Astrocyte of the hippocampus (primary cell): ENCODE results near the gene CCDC85A.
"Not testable (repeated sequence)": the region's sequence is repeated elsewhere in the genome, so short reads cannot be mapped to it uniquely, and the experiment has no call there.

ENCODE experiments used
- DNase-seq: peaks from one replicate; pipeline ENCODE4 v3.0.0; 2011; ENCODE audit warnings: low read depth, low spot score

CCDC85A gene

DNA sequence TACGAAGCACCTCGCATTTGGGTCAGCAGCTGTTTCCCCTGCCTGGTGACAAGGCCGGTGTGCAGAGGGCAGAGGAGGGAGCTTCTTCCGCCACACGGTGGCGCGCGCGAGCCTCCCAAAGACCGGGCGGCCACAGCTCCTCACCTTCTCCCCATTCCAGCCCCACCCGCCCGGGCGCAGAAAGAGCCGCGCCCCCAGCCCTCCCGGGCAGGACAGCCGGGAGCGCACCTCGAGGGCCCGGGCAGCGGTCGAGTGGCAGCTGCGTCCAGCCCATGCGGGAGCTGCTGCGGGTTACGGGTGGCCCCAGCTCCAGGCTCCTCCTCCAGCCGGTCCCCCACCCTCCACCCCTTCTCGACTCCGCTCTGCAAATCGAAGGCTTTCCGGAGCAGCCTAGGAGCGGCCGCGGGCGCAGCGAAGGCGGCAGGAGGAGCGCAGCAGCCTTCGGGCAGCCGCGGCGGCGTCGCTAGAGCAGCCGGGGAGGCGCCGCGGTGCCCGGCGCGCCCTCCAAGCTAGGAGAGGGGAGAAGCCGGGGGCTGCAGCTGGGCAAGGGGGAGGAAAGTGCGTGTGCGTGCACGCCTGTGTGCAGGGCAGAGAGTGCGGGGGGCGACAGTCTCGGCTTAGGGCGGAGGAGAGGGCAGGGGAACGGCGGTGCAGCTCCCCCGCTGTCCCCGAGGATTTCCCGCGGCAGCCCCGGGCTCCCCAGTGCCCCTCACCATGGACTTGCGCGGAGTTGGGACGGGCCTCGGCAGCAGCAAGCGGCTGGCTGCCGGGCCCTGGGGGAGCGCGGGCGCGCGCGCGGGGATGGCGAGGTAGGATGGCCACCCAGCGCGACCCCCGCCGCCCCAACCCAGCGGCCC is at the start of gene CCDC85A:
Gene CCDC85A, plus strand, starts transcription at position 348 of the 857 bp plus-strand sequence. CDS start 635 bp downstream, outside the sequence.
- peak; percentile 95 for DNase-seq

DNA sequence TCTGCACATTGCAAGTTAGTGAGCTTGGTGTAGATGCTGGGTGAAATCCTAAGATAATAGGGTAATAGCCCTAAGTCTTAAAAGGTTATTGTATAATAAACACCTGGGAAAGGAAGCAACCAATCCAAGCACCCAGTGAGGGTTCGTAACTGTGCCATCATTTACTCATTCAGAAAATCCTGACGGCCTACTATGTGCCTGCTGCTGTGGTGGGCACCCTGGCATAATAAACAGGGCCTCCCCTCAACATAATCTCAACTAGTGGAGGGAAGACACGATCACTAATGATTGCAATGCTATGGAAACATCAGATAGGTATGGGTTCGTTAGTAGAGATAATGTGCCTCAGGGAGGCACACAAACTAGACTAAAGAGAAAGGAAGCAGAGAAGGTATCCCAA is 48.9 kb upstream of the CCDC85A start:
- DNase-seq: no peak

GRCh38 chr2:56142497-56143061 is 41.2 kb upstream of the CCDC85A start:
- DNase-seq: not testable (repeated sequence)

GRCh38 chr2:56147907-56148306 is 35.9 kb upstream of the CCDC85A start:
- DNase-seq: no peak

- no peak for DNase-seq
Measured at GRCh38 chr2:56148825-56149224, 35.0 kb upstream of the CCDC85A start.

GRCh38 chr2:56151841-56152240 is 31.9 kb upstream of the CCDC85A start:
- DNase-seq: no peak

GRCh38 chr2:56155188-56155587 is 28.6 kb upstream of the CCDC85A start:
- DNase-seq: no peak

DNA sequence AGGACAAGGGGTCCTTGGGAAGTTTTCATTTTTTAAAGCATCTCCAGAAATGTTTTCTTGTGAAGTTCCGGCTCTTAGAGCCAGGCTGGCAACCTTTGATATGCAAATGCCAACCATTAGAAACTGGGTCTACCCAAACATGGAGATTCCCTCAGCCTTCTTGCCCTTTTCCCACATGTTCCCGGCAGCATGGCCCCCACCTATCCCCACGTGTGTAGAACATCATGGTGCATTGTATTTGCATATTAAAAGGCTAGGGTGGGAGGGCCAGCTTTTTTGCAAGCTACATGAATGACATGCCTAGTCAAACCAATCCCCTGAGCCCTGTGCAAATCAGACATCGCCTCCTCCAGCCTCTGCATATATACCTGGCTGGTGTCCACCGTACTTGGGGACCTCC is 23.9 kb upstream of the CCDC85A start:
- DNase-seq: not testable (repeated sequence)

- DNase-seq: peak; percentile 72
Measured at GRCh38 chr2:56167616-56168562, 15.9 kb upstream of the CCDC85A start.

- DNase-seq: no peak
Measured at GRCh38 chr2:56169521-56169920, 14.3 kb upstream of the CCDC85A start.

GRCh38 chr2:56170504-56170903 is 13.3 kb upstream of the CCDC85A start:
- no peak for DNase-seq

GRCh38 chr2:56170988-56171387 is 12.8 kb upstream of the CCDC85A start:
- no peak for DNase-seq

- no peak for DNase-seq
Measured at GRCh38 chr2:56175779-56176178, 8.0 kb upstream of the CCDC85A start.

DNA sequence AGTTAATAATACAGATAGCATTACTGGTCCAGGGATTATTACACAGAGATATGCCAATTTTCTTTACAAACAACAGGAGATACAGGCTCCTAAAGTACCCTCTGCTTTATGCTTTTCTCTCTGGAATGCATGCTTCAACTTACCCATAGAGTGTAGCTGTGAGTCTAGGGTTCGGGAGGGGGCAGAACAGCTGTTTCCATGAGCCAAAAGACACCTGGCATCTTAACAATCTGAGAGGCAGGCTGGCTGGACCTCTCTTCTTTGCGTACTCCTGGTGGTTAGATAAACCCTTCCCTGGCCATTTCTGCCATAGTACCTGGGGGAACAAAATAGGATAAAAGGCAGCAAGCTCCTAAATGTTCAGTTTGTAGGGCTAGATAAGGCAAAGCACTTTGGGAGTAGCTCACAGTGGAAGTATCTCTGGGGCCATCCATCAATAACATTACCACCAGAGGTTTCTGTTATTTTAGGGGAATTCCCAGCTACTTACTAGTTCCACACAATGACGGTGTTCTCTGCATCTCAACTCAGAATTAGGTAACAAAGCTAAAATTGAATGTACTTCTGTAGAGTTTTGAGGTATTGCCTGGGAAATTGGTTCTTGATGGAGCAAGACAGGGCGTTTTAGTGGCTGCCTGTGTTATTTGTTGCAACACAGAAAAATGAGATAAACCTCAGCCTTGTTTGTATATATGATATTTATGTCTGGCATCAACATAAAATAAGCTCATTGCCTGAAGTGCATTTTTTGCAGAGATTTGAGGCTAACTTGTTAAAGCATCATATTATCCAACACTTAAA is 6.2 kb upstream of the CCDC85A start:
- no peak for DNase-seq

- no peak for DNase-seq
Measured at GRCh38 chr2:56179931-56180330, 3.9 kb upstream of the CCDC85A start.

DNA sequence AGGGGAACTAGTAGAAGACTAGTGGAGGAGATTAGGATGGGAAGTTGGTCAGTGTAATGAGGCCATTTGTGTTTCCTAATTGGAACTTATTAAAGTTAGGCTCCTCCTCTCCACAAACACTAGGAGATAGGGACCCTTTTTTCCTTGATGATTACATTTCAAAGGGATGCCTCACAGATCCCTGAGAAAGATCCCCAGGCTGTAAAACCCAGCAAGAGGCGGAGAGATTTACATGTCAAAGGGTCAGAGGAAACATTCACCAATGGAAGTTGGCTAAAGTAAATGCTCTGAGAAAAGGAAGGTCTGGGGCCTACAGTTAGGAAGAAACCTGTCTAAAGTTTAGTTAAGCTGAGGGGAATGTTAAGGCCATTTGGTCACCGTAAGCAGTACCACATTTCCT is 1.4 kb upstream of the CCDC85A start:
- DNase-seq: no peak

- peak; percentile 51 for DNase-seq
Measured at GRCh38 chr2:56184500-56185011, 766 bp downstream of the CCDC85A start.

GRCh38 chr2:56185101-56185581 is 1.4 kb downstream of the CCDC85A start:
- DNase-seq: peak; percentile 40

GRCh38 chr2:56185582-56186046 is 1.8 kb downstream of the CCDC85A start:
- DNase-seq: peak; percentile 49

DNA sequence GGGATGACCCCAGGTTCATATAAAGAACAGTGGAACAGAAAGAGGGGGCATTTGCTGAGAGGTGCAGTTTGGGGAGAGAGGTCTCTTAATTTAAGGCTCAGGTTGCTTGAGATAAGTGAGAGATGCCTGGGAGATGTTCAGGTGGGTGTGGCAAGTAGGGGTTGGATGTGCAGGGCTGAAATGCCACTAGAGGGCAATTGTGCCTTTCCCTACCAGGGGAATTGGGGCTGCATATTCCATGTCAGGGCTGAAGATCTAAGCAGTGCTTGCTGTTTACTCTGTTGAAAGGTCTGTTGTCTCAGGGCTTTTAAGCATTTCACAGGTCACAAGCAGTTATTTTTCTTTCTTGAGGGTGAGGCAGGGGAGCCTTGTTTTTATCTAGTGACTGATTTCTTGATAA is 7.8 kb downstream of the CCDC85A start:
- peak; percentile 64 for DNase-seq
